ENCODE data around the gene FAM83B. TPM values are rescaled to one million over a fixed set of nuclear protein-coding genes. Genes with fewer than 3 reads are reported as not detected.
"Not testable (repeated sequence)": the region's sequence is repeated elsewhere in the genome, so short reads cannot be mapped to it uniquely, and the experiment has no call there.

FAM83B gene
- total RNA-seq, 4 donors from 2014 or later: 15.7 to 40.2 (median 33.7) TPM

- TF ChIP-seq POLR2A (IDR thresholded peaks at IDR 0.05): no peak
- TF ChIP-seq CTCF (IDR thresholded peaks at IDR 0.05): no peak
- no peaks in the 10 kb centered on the region for H3K4me1 ChIP-seq
- no peaks in the 10 kb centered on the region for H3K27me3 ChIP-seq
- no peak for DNase-seq
- H3K4me3 ChIP-seq: no peak overlapping the region
- no peaks in the 10 kb centered on the region for H3K36me3 ChIP-seq
- no peak overlapping the region for H3K27ac ChIP-seq
- no peaks in the 10 kb centered on the region for H3K9me3 ChIP-seq
Observed at GRCh38 chr6:54970337-54970736, 123.8 kb downstream of the FAM83B start.

GRCh38 chr6:54971825-54972224, 125.3 kb downstream of the FAM83B start:
- TF ChIP-seq CTCF (IDR thresholded peaks at IDR 0.05): no peak
- no peak for TF ChIP-seq POLR2A (IDR thresholded peaks at IDR 0.05)
- Histone ChIP-seq H3K27me3 (no peaks in the 10 kb centered on the region), H3K4me1 (no peaks in the 10 kb centered on the region), H3K36me3 (no peaks in the 10 kb centered on the region), H3K9me3 (no peaks in the 10 kb centered on the region), H3K4me3 (no peak overlapping the region), H3K27ac (no peak overlapping the region)
- no peak for DNase-seq

GRCh38 chr6:54979161-54979560, 132.6 kb downstream of the FAM83B start:
- not testable (repeated sequence) for H3K36me3 ChIP-seq, H3K27ac ChIP-seq, DNase-seq, H3K4me3 ChIP-seq, H3K27me3 ChIP-seq, H3K9me3 ChIP-seq, H3K4me1 ChIP-seq

DNA sequence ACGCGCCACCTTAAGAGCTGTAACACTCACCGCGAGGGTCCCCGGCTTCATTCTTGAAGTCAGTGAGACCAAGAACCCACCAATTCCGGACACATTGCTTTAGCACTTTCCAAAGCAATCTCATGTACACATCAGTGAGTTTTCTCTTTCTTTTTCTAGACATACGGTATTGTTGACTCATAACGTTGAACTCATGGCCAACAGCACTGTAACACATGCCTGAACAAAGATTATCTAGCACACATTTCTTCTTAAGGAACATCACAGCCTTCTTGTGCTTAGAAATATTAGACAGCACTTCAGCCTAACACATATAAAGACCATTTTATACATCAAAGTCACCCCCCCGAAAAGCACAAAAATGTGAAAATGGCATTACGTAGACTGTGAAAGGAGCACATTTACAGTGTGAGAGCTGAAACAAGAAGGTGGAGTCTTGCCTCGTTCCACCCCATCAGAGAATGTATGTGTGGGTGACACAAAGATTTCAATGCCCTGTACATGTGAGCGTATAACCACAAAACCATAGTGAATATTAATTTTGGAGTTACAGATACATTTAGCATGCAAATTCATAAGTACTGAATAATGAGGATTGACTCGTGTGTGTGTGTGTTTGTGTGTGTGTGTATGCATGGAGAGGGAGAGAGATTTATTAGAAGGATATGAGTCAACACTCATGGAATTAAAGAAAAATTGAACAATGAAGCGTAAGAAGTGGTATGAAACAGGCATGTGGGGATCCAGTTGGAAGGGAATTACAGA, 134.1 kb downstream of the FAM83B start:
- no peak for DNase-seq
- H3K4me1 ChIP-seq: no peaks in the 10 kb centered on the region
- peaks cover 0 to 3% (median 0%) of the 10 kb centered on the region in 4 donors for H3K9me3 ChIP-seq
- H3K27ac ChIP-seq: no peak overlapping the region
- H3K4me3 ChIP-seq: no peak overlapping the region
- TF ChIP-seq CTCF (IDR thresholded peaks at IDR 0.05) (no peak), POLR2A (IDR thresholded peaks at IDR 0.05) (no peak)
- no peaks in the 10 kb centered on the region for H3K27me3 ChIP-seq
- no peaks in the 10 kb centered on the region for H3K36me3 ChIP-seq

DNA sequence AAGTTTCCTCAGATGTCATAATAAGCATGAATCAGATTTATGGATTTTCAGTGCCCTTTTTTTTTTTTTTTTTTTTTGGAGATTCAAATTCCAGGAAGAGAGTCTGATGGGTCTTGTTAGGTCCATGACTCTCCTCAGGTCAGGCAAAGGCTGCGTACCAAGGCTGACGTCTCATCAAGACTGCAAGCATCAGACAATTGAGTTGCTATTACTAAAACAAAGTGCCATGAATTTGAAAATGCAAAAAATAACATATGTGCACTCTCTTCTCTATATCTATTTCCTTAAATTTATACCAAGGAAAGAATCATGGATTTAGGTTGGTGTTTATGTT, 134.7 kb downstream of the FAM83B start:
- no peak for DNase-seq
- H3K36me3 ChIP-seq: no peaks in the 10 kb centered on the region

DNA sequence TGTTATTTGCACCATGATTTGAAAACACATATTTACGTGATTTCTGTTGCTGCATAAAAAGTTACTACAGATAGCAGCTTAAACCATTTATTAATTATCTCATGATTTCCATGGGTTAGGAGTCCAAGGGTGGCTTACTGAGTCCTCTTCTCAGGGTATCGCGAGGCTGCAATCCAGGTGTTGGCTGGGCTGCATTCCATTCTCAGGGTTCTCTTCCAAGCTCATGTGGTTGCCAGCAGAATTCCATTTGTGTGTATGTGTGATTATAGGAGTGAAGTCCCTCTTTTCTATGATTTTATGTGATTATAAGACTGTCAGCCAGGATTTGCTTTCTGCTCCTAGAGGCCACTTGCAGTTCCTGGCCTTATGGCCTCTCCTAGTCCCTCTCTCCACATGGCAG, 135.1 kb downstream of the FAM83B start:
- Histone ChIP-seq H3K27me3 (no peaks in the 10 kb centered on the region), H3K4me1 (no peaks in the 10 kb centered on the region), H3K27ac (no peak overlapping the region), H3K36me3 (no peaks in the 10 kb centered on the region), H3K4me3 (no peak overlapping the region), H3K9me3 (peaks cover 0 to 3% (median 0%) of the 10 kb centered on the region in 4 donors)
- no peak for TF ChIP-seq POLR2A (IDR thresholded peaks at IDR 0.05)
- TF ChIP-seq CTCF (IDR thresholded peaks at IDR 0.05): no peak
- no peak for DNase-seq

More for the DNA sequence above, 134.7 kb downstream of the FAM83B start:
- Histone ChIP-seq H3K4me3 (no peak overlapping the region), H3K9me3 (peaks cover 0 to 3% (median 0%) of the 10 kb centered on the region in 4 donors), H3K4me1 (no peaks in the 10 kb centered on the region), H3K27me3 (no peaks in the 10 kb centered on the region), H3K27ac (no peak overlapping the region)
- TF ChIP-seq POLR2A (IDR thresholded peaks at IDR 0.05) (no peak), CTCF (IDR thresholded peaks at IDR 0.05) (no peak)
